ENCODE results near the gene SCMH1.
"Not testable (repeated sequence)": the region's sequence is repeated elsewhere in the genome, so short reads cannot be mapped to it uniquely, and the experiment has no call there.

Gene SCMH1

DNA sequence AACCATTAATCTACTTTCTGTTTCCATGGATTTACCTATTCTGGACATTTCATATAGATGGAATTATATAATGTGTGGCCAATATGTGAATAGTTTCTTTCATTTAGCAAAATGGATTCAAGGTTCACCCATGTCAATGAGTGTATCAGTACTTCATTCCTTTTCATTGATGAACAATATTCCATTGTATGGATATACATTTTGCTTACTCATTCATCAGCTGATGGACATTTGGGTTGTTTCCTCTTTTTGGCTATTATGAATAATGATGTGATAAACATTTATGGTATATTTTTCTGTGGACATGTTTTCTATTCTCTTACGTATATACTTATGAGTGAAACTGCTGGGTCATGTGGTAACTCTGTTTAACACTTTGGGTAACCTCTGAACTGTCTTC, 97.8 kb downstream of the SCMH1 start:
- DNase-seq, result no peak

DNA sequence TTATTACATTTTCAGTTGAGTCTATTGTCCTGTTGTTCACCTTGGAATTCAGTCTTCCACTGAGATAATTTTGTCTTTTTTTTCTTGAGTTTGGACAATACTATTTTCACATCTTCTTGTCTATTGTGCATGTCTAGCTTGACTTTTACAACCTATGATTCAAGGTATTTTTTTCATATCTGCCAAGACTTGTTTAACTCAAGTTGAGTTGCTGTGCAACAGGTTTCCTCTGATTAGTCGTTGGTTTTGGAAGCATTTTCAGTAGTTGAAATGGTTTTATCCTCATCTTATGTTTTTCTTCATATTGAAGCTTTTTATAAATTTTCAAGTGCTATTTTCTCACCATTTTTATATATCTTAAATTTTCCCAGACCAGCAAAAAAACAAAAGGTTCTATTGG, 103.6 kb downstream of the SCMH1 start:
- DNase-seq, result no peak

DNA sequence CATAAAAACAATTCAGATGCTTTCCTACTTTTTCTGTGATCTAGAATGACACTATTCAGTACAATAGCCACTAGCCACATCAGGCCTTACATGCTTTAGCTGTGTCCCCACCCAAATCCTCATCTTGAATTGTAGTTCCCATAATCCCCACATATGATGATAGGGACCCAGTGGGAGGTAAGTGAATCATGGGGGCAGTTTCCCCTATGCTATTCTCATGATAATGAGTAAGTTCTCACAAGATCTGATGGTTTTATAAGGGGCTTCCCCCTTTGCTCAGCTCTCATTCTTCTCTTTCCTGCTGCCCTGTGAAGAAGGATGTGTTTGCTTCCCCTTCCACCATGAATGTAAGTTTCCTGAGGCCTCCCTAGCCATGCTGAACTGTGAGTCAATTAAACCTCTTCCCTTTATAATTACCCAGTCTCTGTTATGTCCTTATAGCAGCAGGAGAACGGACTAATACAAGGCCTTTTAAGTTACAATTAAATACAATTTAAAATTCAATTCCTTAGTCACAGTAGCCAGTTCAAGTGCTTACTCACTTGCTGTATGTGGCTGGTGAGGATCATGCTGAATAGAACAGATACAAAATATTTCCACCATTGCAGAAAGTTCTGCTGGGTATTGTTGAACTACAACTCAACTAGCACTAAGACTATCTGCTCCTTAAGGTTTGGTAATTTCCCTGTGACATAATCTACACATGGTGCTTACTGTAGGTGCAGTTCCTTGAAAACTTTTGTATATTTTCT, 106.7 kb downstream of the SCMH1 start:
- no peak for DNase-seq

DNA sequence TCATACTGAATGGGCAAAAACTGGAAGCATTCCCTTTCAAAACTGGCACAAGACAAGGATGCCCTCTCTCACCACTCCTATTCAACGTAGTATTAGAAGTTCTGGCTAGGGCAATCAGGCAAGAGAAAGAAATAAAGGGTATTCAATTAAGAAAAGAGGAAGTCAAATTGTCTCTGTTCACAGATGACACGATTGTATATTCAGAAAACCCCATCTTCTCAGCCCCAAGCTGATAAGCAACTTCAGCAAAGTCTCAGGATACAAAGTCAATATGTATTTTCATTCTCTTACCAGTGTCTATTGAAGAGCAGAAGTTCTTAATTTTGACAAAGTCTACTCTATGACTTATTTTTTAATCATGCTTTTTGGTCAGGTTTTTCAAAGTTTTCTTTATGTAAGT, 107.8 kb downstream of the SCMH1 start:
- not testable (repeated sequence) for DNase-seq

DNA sequence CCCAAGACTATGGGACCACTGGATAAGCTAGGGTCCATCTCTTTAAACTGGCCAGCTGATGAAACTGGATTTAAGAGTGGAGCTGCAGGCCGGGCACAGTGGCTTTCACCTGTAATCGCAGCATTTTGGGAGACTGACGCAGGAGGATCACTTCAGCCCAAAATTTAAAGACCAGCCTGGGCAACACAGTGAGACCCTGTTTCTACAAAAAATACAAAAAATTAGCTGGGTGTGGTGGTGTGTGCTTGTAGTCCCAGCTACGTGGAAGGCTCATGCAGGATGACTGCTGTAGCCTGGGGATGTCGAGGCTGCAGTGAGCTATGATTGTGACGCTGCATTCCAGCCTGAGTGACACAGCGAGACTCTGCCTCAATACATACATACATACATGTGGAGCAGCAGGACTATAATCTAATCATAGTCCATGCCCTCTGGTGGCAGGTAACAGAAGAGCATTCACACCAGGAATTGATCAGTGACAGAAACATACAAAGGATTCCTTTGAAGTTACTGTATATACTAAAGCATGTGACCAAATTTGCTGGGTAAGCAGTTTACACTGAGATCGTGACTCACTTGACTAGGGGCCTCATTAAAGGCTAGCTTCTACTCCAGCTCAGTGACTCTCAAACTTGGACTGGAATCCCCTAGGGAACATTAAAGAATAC, 119.1 kb downstream of the SCMH1 start:
- no peak for DNase-seq

DNA sequence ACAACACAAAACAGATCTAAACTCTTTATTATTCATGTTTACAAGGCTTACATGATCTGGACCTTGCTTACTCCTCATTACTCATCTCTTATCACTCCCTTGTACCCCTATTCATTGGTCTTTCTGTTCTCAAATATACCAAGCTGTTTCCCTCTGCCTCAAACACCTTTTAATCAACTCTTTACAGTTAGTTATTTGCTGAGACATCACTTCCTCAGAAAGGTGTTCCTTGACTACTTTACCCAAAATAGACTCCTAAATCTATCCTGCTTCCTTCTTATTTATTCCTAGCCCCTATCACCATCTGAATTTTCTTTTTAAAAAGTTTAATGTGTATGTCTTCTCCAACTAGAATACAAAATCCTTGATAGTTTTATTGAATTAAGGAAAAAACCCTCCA, 120.0 kb downstream of the SCMH1 start:
- no peak for DNase-seq

DNA sequence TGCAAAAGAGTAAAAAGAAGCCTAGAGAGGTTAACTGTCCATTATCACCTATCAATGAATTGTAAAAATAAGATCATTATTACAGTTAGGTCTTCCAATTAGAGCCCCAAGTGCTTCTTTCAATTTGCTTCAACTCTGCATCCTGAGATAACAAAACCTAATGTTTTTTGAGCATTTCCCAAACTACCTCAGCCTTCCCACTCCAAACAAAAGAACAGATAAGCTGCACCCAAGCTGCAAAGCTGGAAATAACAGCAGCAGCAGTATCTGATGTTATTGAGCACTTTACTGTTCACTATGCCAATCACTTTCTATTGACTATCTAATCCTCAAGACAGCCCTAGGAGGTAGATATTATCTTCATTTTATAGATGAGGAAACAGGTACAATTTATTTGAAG, 123.5 kb downstream of the SCMH1 start:
- no peak for DNase-seq

DNA sequence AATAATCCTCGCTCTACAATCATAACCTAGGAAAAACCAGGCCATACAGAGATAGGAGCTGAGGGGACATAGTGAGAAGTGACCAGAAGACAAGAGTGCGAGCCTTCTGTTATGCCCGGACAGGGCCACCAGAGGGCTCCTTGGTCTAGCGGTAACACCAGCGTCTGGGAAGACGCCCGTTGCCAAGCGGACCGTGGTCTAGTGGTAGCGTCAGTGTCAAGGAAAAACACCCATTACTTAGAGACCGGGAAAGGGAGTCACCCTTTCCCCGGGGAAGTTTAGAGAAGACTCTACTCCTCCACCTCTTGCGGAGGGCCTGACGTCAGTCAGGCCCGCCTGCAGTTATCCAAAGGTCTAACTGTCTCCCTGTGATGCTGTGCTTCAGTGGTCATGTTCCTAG, 124.9 kb downstream of the SCMH1 start:
- not testable (repeated sequence) for DNase-seq

DNA sequence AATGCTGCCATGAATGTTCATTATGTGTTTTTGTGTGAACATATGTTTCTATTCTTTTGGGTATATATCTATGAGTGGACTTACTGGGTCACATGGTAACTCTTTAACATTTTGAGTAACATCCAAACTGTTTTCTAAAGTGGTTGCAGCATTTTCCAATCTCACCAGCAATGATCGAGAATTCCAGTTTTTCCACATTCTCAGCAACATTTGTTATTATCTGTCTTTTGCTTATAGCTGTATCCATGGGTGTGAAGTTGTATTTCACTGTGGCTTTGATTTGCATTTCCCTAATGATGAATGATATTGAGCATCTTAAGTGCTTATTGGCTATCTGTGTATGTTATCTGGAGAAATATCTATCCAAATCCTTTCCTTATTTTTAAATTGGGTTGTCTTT, 131.4 kb downstream of the SCMH1 start:
- DNase-seq, result no peak

DNA sequence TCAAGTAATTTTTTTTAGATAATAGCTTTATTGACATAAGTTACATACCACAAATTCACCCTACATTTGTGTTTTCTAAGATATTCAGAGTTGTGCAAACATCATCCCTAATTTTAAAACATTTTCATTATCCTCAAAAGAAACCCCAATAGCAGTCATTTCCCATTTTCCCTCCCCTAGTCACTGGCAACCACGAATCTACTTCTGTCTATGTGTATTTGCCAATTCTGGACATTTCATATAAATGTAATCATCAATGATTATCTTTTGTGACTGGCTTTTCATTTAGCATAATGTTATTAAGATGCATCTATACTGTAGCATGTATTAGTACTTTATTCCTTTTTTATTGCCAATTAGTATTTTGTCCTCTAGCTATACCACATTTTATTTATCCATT, 131.8 kb downstream of the SCMH1 start:
- no peak for DNase-seq

DNA sequence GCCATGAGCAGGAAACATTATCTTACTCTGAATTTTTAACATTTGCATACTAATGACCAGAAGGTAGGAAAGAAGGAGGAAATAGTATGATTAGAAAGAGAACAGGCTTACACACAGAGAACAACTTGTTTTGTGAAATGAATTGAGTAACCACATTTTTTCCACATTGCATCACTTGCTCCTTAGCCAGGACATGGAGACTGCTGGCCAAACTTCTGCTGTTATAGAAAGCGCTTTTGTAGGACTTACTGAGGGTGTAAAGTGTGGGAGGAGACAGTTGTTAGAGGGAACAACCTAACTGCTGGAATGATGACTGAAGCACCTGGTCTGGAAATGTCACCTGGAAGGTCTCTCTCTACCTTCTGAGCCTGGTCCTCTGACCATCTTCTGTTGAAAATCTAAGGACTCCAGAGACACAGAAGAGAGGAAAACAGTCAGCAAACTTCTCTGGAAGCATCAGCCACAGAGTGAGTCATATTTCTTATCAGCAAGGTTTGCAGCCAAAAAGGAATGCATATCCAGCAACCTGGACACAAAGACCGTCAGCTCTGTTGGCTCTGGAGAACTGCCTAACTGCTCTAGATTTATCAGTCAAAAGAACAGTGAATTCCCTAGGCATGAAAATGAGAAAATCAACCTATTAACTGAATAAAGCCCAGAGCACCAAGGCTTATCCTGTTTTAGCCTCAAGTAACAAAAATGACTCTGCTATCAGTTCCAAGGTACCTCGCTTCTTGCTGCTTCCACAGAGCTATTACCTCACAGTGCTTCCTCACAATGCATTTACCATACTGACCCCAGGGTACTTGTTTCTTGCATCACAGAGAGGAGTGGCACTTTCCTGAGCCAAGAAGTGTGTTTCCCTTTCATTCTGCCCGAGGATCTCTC, 132.6 kb downstream of the SCMH1 start:
- no peak for DNase-seq

DNA sequence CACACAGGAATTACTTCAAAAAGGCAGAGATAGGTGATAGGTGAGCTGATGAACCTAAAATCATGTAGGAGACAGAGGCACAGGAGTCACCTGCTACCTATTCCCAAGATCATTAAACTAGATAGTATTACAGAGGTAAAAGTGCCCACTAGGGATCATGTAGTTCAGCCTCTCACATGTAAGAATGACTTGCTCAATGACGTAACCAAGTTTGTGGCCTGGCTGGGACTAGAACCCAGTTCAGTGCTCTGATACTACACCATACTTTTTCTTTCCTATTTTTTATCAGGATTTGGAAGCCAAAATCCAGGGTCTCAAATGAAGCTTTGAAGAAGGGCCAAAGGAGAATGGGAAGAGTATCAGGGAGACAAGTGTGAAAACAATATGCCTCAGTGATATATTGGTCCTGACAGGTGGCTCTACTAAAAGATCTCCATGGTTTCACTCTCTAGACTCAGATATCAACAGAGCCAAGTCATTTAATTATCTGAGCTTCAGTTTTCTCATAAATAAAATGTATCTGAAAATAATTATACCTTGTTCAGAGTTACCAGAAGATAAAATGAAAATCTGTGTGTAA, 133.3 kb downstream of the SCMH1 start:
- no peak for DNase-seq

DNA sequence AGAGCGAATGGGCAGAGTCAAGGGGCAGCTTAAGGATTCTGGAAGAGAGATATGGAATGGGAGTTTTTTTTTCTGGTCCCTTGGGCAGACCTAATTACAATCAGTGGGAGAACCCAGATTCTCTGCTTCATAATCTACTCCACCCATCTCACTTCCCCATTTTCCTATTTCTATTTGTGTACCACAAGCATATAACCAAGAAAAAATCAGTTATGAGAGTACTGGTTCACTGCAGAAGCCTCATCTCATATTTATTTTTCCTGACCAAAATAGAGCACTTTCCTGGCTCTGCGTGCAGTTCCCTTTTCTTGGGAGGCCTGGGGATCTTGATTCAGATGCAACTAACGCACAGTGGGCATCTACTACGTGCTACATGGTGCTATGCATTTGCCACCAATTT, 138.3 kb downstream of the SCMH1 start:
- DNase-seq, result no peak

DNA sequence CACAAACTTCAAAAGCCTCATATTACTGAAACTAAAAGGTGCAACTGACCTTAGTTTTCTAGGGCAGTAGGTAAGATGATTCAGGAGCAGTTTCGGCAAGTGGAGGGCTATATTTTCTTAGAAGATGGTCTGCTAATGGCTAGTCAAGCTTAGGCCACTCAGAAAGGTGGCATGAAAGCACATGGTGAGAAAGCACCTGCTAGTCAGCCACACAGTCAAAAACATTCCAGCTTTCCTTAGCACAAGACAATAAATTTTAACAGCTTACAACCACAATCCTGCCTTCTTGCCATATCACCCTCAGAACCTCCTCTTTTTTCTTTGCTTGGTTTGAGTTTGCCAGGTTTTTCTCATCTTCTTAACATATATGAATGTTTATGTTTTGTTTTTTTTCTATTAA, 139.5 kb downstream of the SCMH1 start:
- DNase-seq, result no peak

DNA sequence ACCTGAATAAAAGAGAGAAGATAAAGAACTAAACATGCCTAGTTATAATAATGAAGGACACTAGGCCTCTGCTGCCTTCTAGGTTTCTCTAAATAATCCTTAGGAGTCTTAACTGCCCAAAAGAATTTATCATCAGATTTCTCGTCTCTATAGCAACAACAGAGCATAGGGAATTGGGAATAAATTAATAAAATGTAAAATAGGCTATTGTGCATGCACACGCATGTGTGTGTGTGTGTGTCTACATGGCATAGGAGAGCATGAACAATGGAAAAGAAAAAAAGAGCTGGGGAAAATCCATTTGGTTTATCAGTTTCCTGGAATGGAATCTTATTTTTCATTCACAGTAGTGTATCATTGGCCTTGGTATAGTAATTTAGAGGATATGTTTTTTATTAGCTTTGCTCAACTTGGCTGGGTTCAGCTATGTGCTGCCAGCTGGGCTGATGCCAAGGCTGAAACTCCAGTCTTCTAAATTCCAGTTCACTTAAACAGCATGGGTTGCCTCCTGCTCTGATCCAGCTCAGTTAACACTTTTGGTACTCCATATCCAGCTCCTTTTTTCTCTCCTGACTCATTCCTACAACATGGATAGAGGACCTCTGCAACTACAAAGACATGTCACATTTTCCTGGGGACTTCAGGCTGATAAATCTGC, 140.0 kb downstream of the SCMH1 start:
- no peak for DNase-seq

DNA sequence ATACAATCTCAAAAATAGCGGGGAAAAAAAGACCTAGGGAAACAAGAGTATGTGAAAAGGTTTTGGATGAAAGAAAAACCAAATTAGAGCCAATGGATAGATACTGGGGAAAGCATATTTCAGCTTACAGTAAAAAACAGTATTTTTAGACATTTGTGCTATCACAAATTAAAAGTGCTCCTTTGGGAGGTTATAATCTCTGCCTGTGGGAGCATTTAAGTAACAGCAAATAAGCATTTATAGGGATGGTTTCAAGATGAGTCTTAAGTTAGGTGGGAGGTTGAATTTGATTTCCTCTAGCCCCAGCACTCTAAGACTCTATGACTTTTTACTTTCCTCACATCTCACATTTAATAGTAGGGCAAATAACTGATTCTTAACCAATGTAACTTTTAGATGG, 141.0 kb downstream of the SCMH1 start:
- DNase-seq, result no peak

DNA sequence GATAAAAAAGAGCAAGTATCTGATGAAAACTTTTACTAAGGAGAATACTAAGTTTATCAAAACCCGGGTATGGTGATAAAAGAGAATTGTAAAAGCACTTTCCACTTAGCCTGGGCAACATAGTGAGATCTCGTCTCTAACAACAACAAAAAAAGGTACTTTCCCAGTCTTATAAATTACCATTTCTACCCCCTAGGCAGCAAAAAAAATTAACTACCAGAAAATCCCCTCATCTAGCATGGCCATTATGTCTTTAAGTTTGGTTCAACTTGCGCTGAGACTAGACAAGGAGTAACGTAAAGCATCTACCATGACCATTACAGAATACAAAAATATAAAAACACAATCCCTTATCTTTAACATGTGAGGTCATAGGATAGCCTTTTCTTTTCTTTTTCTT, 141.9 kb downstream of the SCMH1 start:
- DNase-seq, result no peak

DNA sequence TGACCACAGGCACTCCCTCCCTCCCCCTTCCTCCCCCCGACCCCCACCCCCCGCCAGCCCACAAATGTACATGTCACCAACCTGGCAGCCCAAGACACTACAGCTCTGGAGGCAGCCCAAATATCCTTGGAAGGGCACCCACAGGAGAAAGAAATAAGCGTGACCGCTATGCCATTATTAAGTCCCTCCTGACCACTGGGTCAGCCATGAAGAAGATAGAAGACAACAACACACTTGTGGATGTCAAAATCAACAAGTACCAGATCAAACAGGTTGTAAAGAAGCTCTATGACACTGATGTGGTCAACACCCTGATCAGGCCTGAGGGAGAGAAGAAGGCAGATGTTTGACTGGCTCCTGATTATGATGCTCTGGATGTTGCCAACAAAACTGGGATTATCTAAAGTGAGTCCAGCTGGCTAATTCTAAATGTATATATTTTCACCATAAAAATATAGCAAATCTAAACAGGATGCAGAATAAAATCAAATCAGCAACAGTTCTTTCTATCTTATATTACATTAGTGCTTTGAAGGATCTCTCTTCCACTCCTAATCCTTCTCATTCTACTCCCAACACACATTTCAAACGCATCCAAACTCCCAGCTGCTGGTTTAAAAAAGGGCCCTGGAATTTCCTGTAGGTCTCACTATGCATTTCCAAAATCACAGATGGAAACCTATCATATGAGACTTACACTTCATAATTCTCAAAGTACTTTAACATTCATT, 143.2 kb downstream of the SCMH1 start:
- no peak for DNase-seq

DNA sequence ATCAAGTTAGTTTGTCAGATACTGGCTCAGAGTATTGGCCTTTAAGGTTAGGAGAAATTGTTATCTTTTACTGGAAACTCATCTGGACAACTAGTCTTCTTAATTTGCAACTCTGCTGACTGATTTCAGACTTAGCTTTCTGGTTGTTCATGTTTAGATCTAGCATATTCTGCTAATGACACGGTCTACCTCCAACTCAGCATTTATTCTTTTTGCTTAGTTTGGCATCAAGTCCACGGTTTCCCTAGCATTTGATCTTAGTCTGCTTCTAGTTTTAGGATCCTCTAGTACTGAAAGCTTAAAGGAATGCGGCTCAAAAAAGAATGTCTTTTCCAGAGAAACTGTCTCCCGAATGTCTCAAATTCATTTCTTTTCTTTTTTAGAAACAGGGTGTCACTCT, 145.0 kb downstream of the SCMH1 start:
- no peak for DNase-seq

DNA sequence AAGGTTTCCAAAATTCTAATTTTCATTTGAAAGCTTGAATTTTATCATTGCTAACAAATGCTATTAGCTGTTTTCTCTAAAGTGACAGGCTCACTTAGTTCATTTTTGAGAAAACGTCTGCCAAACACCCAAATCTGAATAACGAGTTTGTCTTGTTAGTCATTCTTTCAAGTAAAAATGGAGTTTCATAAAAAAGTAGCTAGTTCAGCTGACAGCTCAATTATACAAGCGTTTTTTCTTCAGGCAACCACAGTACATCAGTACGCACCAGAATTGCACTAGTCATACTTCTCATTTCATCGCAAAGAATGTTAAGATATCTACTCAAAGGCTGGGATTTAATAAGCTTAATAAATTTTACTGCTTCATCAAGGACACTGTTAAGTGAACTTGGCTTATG, 148.3 kb downstream of the SCMH1 start:
- DNase-seq, result no peak

DNA sequence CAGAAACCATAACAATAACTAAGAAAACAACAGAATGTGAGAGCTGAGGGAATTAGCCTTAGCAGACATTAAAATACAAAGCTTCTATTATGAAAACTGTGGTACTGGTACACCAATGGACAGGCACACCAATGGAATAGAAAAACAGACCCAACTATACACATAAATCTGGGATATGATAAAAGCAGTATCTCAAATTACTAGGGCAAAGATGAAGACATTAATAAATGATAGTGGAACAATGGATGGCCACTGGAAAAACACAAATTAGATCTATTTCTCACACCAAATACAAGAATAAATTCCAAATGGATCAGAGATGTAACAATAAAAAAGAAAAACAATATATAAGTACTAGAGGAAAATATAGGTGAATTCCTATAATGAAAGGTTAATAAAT, 155.2 kb downstream of the SCMH1 start:
- DNase-seq, result no peak

DNA sequence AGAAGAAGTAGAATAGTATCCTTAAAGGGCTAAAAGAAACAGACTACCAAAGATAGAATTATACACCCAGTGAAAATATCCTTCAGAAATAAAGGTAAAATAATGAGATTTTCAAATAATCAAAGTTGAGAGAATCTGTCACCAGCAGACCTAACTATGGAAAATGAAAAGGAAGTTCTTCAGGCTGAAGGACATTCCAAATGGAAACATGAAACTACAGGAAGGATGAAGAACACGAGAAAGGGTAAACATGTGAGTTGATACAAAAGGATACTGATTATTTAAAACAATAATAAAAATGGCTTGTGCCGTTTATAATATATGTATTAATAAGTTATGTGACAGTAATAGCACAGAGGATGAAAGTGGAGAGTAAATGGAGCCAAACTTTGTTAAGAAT, 163.5 kb downstream of the SCMH1 start:
- DNase-seq, result no peak
